Gastroesophageal sphincter (tissue), 4 donors: ENCODE results near the gene PSME3IP1. TPM values are rescaled to one million over a fixed set of nuclear protein-coding genes. Genes with fewer than 3 reads are reported as not detected.

Experiments
- ATAC-seq: fragments of 150-250 bp; one replicate; pipeline ENCODE4 v1.9.1; 2016; ENCODE audit warnings: mild to moderate bottlenecking, moderate library complexity
- H3K27ac ChIP-seq, 4 donors: fragments of 200-600 bp; sonication (generic) in 3 of 4; 1 replicate in 3 of 4; 2 replicates in 1 of 4; pipeline ENCODE4 v1.5.1; 2016 to 2019
- H3K27me3 ChIP-seq: fragments of 200-600 bp; sonication (generic); one replicate; pipeline ENCODE4 v1.5.1; 2019
- H3K36me3 ChIP-seq, 2 donors: fragments of 200-600 bp; sonication (generic); one replicate each; pipeline ENCODE4 v1.5.1; 2019; ENCODE audit warnings: control low read depth in 1 of 2
- H3K4me1 ChIP-seq, 3 donors: fragments of 200-600 bp; sonication (generic); 1 replicate in 2 of 3; 2 replicates in 1 of 3; pipeline ENCODE4 v1.5.1; 2016 to 2019; ENCODE audit warnings: control low read depth in 2 of 3
- H3K4me3 ChIP-seq, 2 donors: fragments of 200-600 bp; sonication (generic); one replicate each; pipeline ENCODE4 v1.5.1; 2019; ENCODE audit warnings: mild to moderate bottlenecking in 1 of 2, moderate library complexity in 1 of 2
- H3K9me3 ChIP-seq, 3 donors: fragments of 200-600 bp; sonication (generic); one replicate each; pipeline ENCODE4 v1.5.1; 2017 to 2019; ENCODE audit warnings: control low read depth in 2 of 3
- CTCF ChIP-seq, 4 experiments: fragments of 200-600 bp in 2 of 4; fragments of 450-650 bp in 2 of 4; sonication (generic) in 1 of 4; IDR thresholded peaks; one replicate each; pipeline ENCODE4 v1.5.1; 2017 to 2019; ENCODE audit warnings: antibody characterized with exemption in 4 of 4, mild to moderate bottlenecking in 2 of 4, moderate library complexity in 2 of 4
- EP300 ChIP-seq: sonication (generic); formaldehyde crosslinking; IDR thresholded peaks from one replicate; pipeline ENCODE4 v1.6.1; 2017; ENCODE audit warnings: antibody characterized with exemption, mild to moderate bottlenecking
- POLR2A ChIP-seq, 2 donors: fragments of 450-650 bp; IDR thresholded peaks; one replicate each; pipeline ENCODE4 v1.6.1; 2017; ENCODE audit warnings: antibody characterized with exemption in 2 of 2, mild to moderate bottlenecking in 2 of 2, moderate library complexity in 1 of 2
- POLR2AphosphoS5 ChIP-seq: sonication (generic); formaldehyde crosslinking; IDR thresholded peaks from one replicate; pipeline ENCODE4 v1.6.1; 2017; ENCODE audit warnings: antibody characterized with exemption
- WGBS, 2 donors: methylation state at CpG; one replicate each; pipeline ENCODE4 v1.1.5; 2018; ENCODE audit warnings: low coverage in 1 of 2; 5-methylcytosine and 5-hydroxymethylcytosine counted together
- total RNA-seq, 4 donors: library from RNA; depleted of rRNA; stranded (reverse); fragments of >200 nt; gene quantifications; one replicate each; pipeline ENCODE4 v1.1.0, GENCODE V29; 2016

The PSME3IP1 gene
- total RNA-seq, 4 donors from 2014 or later = 54.9 to 80.7 (median 68.1) TPM

GRCh38 chr16:57165938-57166337, 19.9 kb downstream of the PSME3IP1 start:
- TF ChIP-seq CTCF (IDR thresholded peaks at IDR 0.05) = no peak
- WGBS, 2 donors = 85 to 100% methylated on average over 1 to 2 of the region's 3 CpGs
- no peak overlapping the region for H3K4me3 ChIP-seq
- peaks cover 0 to 11% (median 0%) of the 10 kb centered on the region in 3 donors for H3K4me1 ChIP-seq
- H3K9me3 ChIP-seq = no peaks in the 10 kb centered on the region
- no peak for ATAC-seq
- H3K36me3 ChIP-seq = peaks cover 0 to 88% of the 10 kb centered on the region in 2 donors
- H3K27me3 ChIP-seq = no peaks in the 10 kb centered on the region
- no peak overlapping the region for H3K27ac ChIP-seq

GRCh38 chr16:57165483-57165882, 20.4 kb downstream of the PSME3IP1 start:
- no peak for TF ChIP-seq POLR2AphosphoS5
- TF ChIP-seq CTCF (IDR thresholded peaks at IDR 0.05) = no peak
- TF ChIP-seq POLR2A (IDR thresholded peaks at IDR 0.05) = no peak
- no peak overlapping the region for H3K27ac ChIP-seq
- no peak overlapping the region for H3K4me3 ChIP-seq
- peaks cover 0 to 88% of the 10 kb centered on the region in 2 donors for H3K36me3 ChIP-seq
- 81% methylated on average over 4 to 5 of the region's 5 CpGs for WGBS, 2 donors
- no peaks in the 10 kb centered on the region for H3K9me3 ChIP-seq
- ATAC-seq = no peak
- no peaks in the 10 kb centered on the region for H3K27me3 ChIP-seq
- peaks cover 0 to 11% (median 0%) of the 10 kb centered on the region in 3 donors for H3K4me1 ChIP-seq

GRCh38 chr16:57163842-57164241, 22.0 kb downstream of the PSME3IP1 start:
- Histone ChIP-seq H3K36me3 (peaks cover 0 to 86% of the 10 kb centered on the region in 2 donors), H3K4me1 (peaks cover 0 to 11% (median 0%) of the 10 kb centered on the region in 3 donors), H3K9me3 (no peaks in the 10 kb centered on the region), H3K4me3 (no peak overlapping the region), H3K27me3 (no peaks in the 10 kb centered on the region), H3K27ac (no peak overlapping the region)
- TF ChIP-seq EP300 = no peak
- no peak for TF ChIP-seq POLR2AphosphoS5
- no peak for TF ChIP-seq POLR2A (IDR thresholded peaks at IDR 0.05)
- TF ChIP-seq CTCF (IDR thresholded peaks at IDR 0.05) = no peak
- no peak for ATAC-seq
- WGBS, 2 donors = 67% methylated on average over 1 of the region's 1 CpG; no CpG with 5 or more reads in 1 of the 2 donors

GRCh38 chr16:57159447-57159846, 26.4 kb downstream of the PSME3IP1 start:
- H3K9me3 ChIP-seq = no peaks in the 10 kb centered on the region
- peaks cover 0 to 95% of the 10 kb centered on the region in 2 donors for H3K36me3 ChIP-seq

More at GRCh38 chr16:57159447-57159846, 26.4 kb downstream of the PSME3IP1 start:
- Histone ChIP-seq H3K4me3 (no peak overlapping the region), H3K27me3 (no peaks in the 10 kb centered on the region), H3K27ac (no peak overlapping the region), H3K4me1 (no peaks in the 10 kb centered on the region)
- TF ChIP-seq POLR2AphosphoS5 (no peak), CTCF (IDR thresholded peaks at IDR 0.05) (no peak), POLR2A (IDR thresholded peaks at IDR 0.05) (no peak), EP300 (no peak)
- no peak for ATAC-seq
- 38 to 75% methylated on average over 1 to 3 of the region's 4 CpGs for WGBS, 2 donors
